GM12801 (cell line): Measurements from ENCODE around the gene OR2AJ1.

Experiments used
- TF ChIP-seq, protein P1 (sequence below): IDR thresholded peaks from one replicate; pipeline ENCODE4 v1.5.1; 2011; ENCODE audit warnings: control low read depth; ENCODE audit not compliant: insufficient read length; ENCODE audit errors: extremely low read depth

The OR2AJ1 gene

GRCh38 chr1:247905910-247906503 lies 18.7 kb upstream of the OR2AJ1 start:
- TF ChIP-seq, protein P1, sequence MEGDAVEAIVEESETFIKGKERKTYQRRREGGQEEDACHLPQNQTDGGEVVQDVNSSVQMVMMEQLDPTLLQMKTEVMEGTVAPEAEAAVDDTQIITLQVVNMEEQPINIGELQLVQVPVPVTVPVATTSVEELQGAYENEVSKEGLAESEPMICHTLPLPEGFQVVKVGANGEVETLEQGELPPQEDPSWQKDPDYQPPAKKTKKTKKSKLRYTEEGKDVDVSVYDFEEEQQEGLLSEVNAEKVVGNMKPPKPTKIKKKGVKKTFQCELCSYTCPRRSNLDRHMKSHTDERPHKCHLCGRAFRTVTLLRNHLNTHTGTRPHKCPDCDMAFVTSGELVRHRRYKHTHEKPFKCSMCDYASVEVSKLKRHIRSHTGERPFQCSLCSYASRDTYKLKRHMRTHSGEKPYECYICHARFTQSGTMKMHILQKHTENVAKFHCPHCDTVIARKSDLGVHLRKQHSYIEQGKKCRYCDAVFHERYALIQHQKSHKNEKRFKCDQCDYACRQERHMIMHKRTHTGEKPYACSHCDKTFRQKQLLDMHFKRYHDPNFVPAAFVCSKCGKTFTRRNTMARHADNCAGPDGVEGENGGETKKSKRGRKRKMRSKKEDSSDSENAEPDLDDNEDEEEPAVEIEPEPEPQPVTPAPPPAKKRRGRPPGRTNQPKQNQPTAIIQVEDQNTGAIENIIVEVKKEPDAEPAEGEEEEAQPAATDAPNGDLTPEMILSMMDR: no peak

- TF ChIP-seq, protein P1: no peak
Observed at GRCh38 chr1:247906504-247907047, 18.1 kb upstream of the OR2AJ1 start.

- TF ChIP-seq, protein P1: no peak
Observed at GRCh38 chr1:247908766-247909165, 15.9 kb upstream of the OR2AJ1 start.

GRCh38 chr1:247913786-247914185 lies 10.9 kb upstream of the OR2AJ1 start:
- TF ChIP-seq, protein P1: no peak

DNA sequence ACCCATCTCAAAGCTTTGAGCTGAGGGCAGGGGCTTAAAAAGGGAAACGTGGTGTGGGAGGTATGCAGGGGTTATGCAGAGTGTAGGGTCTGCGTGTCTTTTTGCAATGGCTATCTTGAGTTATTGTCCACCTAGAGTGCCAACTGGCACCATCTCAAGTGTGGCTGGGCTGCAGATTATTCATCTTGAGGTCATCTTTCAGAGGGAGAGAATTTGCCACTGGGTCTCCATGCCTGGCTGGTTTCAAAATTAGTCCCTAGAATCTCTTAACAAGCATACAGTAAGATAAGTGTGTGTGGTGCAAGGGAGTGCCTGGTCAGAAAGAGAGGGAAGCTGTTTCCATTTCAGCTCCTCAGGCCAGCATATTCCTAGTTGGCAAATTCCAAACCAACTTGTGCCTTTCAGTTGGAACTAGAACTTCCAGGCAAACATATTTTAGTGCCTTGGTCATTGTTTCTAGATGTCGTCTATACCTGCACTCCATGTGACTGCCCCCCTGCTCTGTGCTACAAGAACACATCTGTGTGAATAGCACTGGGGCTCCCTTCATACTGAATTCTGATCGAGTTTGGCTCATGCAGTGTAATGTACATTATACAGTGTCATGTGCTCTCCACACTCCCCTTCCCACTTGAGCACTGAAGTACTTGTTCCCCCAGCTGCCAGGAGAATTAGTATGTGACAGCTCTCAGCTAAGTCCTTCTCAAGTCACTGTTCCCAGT lies 9.6 kb upstream of the OR2AJ1 start:
- TF ChIP-seq, protein P1: no peak

- TF ChIP-seq, protein P1: no peak
Observed at GRCh38 chr1:247919952-247920351, 4.7 kb upstream of the OR2AJ1 start, which contains the start of gene OR2T8. Gene OR2T8 (plus strand): TSS chr1:247920252. CDS start chr1:247921018, 766 bp downstream.

- TF ChIP-seq, protein P1: no peak
Observed at GRCh38 chr1:247923941-247924340, 748 bp upstream of the OR2AJ1 start.
